Lung (tissue), 12 donors: ENCODE data around the gene PICK1. TPM values are rescaled to one million over a fixed set of nuclear protein-coding genes. Genes with fewer than 3 reads are reported as not detected.

Experiments
- ATAC-seq: fragments of 200-7000 bp; cut with Tn5 transposase; one replicate; pipeline ENCODE4 v1.9.1; 2020; ENCODE audit warnings: moderate number of reproducible peaks; ENCODE audit not compliant: insufficient read depth, low FRiP score
- DNase-seq, 3 donors: peaks; one replicate each; pipeline ENCODE4 v3.0.0-alpha.2; 2013 to 2017
- H3K27ac ChIP-seq, 2 donors: one replicate each; pipeline ENCODE4 v1.5.1; 2013; ENCODE audit warnings: mild to moderate bottlenecking in 2 of 2, moderate library complexity in 2 of 2, control low read depth in 1 of 2, inconsistent platforms in 1 of 2, low read depth in 1 of 2, low read length in 1 of 2
- H3K27me3 ChIP-seq, 3 donors: one replicate each; pipeline ENCODE4 v1.5.1; 2013; ENCODE audit warnings: low read length in 2 of 3; ENCODE audit not compliant: control insufficient read depth in 3 of 3, insufficient read depth in 3 of 3
- H3K36me3 ChIP-seq, 4 donors: one replicate each; pipeline ENCODE4 v1.5.1; 2013; ENCODE audit warnings: low read length in 4 of 4, mild to moderate bottlenecking in 1 of 4, moderate library complexity in 1 of 4; ENCODE audit not compliant: control insufficient read depth in 4 of 4, insufficient read depth in 4 of 4
- H3K4me1 ChIP-seq, 5 donors: one replicate each; pipeline ENCODE4 v1.5.1; 2013; ENCODE audit warnings: low read length in 5 of 5, mild to moderate bottlenecking in 2 of 5, moderate library complexity in 1 of 5; ENCODE audit not compliant: control insufficient read depth in 5 of 5, insufficient read depth in 5 of 5
- H3K4me3 ChIP-seq: one replicate; pipeline ENCODE4 v1.5.1; 2013; ENCODE audit warnings: mild to moderate bottlenecking, control low read depth, moderate library complexity
- H3K9ac ChIP-seq, 2 donors: one replicate each; pipeline ENCODE4 v1.5.1; 2013; ENCODE audit warnings: low read length in 2 of 2, control low read depth in 1 of 2; ENCODE audit not compliant: insufficient read depth in 1 of 2
- H3K9me3 ChIP-seq, 4 donors: one replicate each; pipeline ENCODE4 v1.5.1; 2013; ENCODE audit warnings: low read length in 3 of 4, mild to moderate bottlenecking in 1 of 4, moderate library complexity in 1 of 4; ENCODE audit not compliant: control insufficient read depth in 4 of 4, insufficient read depth in 3 of 4
- CTCF ChIP-seq: IDR thresholded peaks from 2 replicates; pipeline ENCODE4 v1.5.1; 2012; ENCODE audit warnings: mild to moderate bottlenecking; ENCODE audit errors: control extremely low read depth, extremely low read depth
- WGBS, 2 donors: extraction: QIAGEN DNeasy Blood & Tissue Kit; methylation state at CpG; one replicate each; pipeline ENCODE4 v1.1.7; 2013; 5-methylcytosine and 5-hydroxymethylcytosine counted together
- polyA plus RNA-seq, 2 donors: library from polyadenylated mRNA; stranded (reverse); fragments of 200-250 nt; gene quantifications; one replicate each; pipeline ENCODE4 v1.2.1, GENCODE V29; 2013
- total RNA-seq, 2 donors: library from RNA; depleted of rRNA in 1 of 2; stranded (reverse); fragments of >200 nt in 1 of 2; gene quantifications; one replicate each; pipeline ENCODE4 v1.2.1, GENCODE V29; 2014 to 2021
- donor health status: control.
- donor health status: control.
- donor health status: Bipolar disorder and iron deficiency.
- donor health status: healthy.
- donor health status: DM: yes; HTN: yes; CAD: no.

Gene PICK1
- total and polyA plus RNA-seq, 4 donors: 32.4 to 45.6 (median 37.3) TPM

- Histone ChIP-seq H3K9me3 (peaks cover 0 to 4% (median 0%) of the 10 kb centered on the region in 4 donors), H3K4me1 (peaks cover 0 to 17% (median 0%) of the 10 kb centered on the region in 5 donors), H3K4me3 (no peak within 1 kb of the TSS), H3K27me3 (peaks cover 0 to 18% (median 16%) of the 10 kb centered on the region in 3 donors), H3K36me3 (no peaks in the 10 kb centered on the region), H3K9ac (no peak within 1 kb of the TSS), H3K27ac (no peak within 1 kb of the TSS)
- DNase-seq (no peak), ATAC-seq (no peak)
- 75 to 81% methylated on average over 16 of the region's 16 CpGs for WGBS, 2 donors
- no peak for TF ChIP-seq CTCF
Observed at GRCh38 chr22:38083931-38084631, 26.9 kb downstream of the PICK1 start, which contains the start of gene SLC16A8. Gene SLC16A8 (minus strand): TSS chr22:38084184. CDS start chr22:38082873, 1,311 bp downstream.

GRCh38 chr22:38085056-38085455 is 27.9 kb downstream of the PICK1 start:
- 96% methylated on average over 12 of the region's 12 CpGs for WGBS, 2 donors
- H3K27me3 ChIP-seq: peaks cover 0 to 19% (median 18%) of the 10 kb centered on the region in 3 donors
- ATAC-seq: no peak

GRCh38 chr22:38085501-38085900 is 28.3 kb downstream of the PICK1 start:
- Histone ChIP-seq H3K27me3 (peaks cover 0 to 20% (median 18%) of the 10 kb centered on the region in 3 donors), H3K4me1 (peaks cover 0 to 17% (median 0%) of the 10 kb centered on the region in 5 donors), H3K4me3 (no peak overlapping the region), H3K36me3 (no peaks in the 10 kb centered on the region), H3K9me3 (peaks cover 0 to 4% (median 0%) of the 10 kb centered on the region in 4 donors), H3K9ac (no peak overlapping the region), H3K27ac (no peak overlapping the region)
- no peak for TF ChIP-seq CTCF
- ATAC-seq (no peak), DNase-seq (no peak)
- WGBS, 2 donors: 78 to 94% methylated on average over 4 to 5 of the region's 5 CpGs

More at GRCh38 chr22:38085056-38085455, 27.9 kb downstream of the PICK1 start:
- DNase-seq: no peak
- Histone ChIP-seq H3K9me3 (peaks cover 0 to 4% (median 0%) of the 10 kb centered on the region in 4 donors), H3K4me3 (no peak overlapping the region), H3K4me1 (peaks cover 0 to 17% (median 0%) of the 10 kb centered on the region in 5 donors), H3K36me3 (no peaks in the 10 kb centered on the region), H3K9ac (no peak overlapping the region), H3K27ac (no peak overlapping the region)
- no peak for TF ChIP-seq CTCF
